Gastrocnemius medialis (tissue), 4 donors: Measurements from ENCODE around the gene SRPX2. TPM values are rescaled to one million over a fixed set of nuclear protein-coding genes. Genes with fewer than 3 reads are reported as not detected.

Experiments
- ATAC-seq, 2 donors: fragments of 150-250 bp; one replicate each; pipeline ENCODE4 v1.9.1; 2016
- DNase-seq, 2 donors: peaks; one replicate each; pipeline ENCODE4 v3.0.0-alpha.2; 2019
- H3K27ac ChIP-seq, 4 donors: fragments of 200-600 bp; sonication (generic); 1 replicate in 1 of 4; 2 replicates in 3 of 4; pipeline ENCODE4 v1.5.1; 2016 to 2018; ENCODE audit warnings: mild to moderate bottlenecking in 2 of 4, moderate library complexity in 1 of 4
- H3K27me3 ChIP-seq, 3 donors: fragments of 200-600 bp; sonication (generic) in 2 of 3; 1 replicate in 1 of 3; 2 replicates in 2 of 3; pipeline versions ENCODE4 v1.5.1 to v1.6.0; 2016 to 2019; ENCODE audit warnings: mild to moderate bottlenecking in 1 of 3, moderate library complexity in 1 of 3
- H3K36me3 ChIP-seq, 2 donors: fragments of 200-600 bp; sonication (generic) in 1 of 2; one replicate each; pipeline ENCODE4 v1.5.1; 2017 to 2018
- H3K4me1 ChIP-seq, 2 donors: fragments of 200-600 bp; sonication (generic) in 1 of 2; one replicate each; pipeline ENCODE4 v1.5.1; 2016 to 2017; ENCODE audit warnings: mild to moderate bottlenecking in 2 of 2
- H3K4me3 ChIP-seq, 4 donors: fragments of 200-600 bp; sonication (generic) in 3 of 4; 1 replicate in 1 of 4; 2 replicates in 3 of 4; pipeline ENCODE4 v1.5.1; 2016 to 2019; ENCODE audit warnings: mild to moderate bottlenecking in 2 of 4
- H3K9me3 ChIP-seq, 3 donors: fragments of 200-600 bp; sonication (generic) in 2 of 3; 1 replicate in 1 of 3; 2 replicates in 2 of 3; pipeline ENCODE4 v1.5.1; 2016 to 2019
- CTCF ChIP-seq, 5 experiments: fragments of 450-650 bp in 3 of 5; fragments of 200-600 bp in 2 of 5; sonication (generic) in 2 of 5; IDR thresholded peaks in 4 of 5; conservative IDR thresholded peaks in 1 of 5; 1 replicate in 4 of 5; 2 replicates in 1 of 5; pipeline ENCODE4 v1.5.1; 2016 to 2019; ENCODE audit warnings: antibody characterized with exemption in 5 of 5, mild to moderate bottlenecking in 3 of 5, moderate library complexity in 3 of 5
- POLR2A ChIP-seq, 2 donors: fragments of 450-650 bp; IDR thresholded peaks; one replicate each; pipeline ENCODE4 v1.6.1; 2017; ENCODE audit warnings: antibody characterized with exemption in 2 of 2, mild to moderate bottlenecking in 2 of 2, moderate library complexity in 2 of 2
- in situ Hi-C, 4 donors: fragments of 200-750 bp; cut with MboI; loops; one replicate each; pipeline versions ENCODE4 v1.15.0 to v1.8.0; 2017; ENCODE audit warnings: low sequenced_read_pairs in 4 of 4
- intact Hi-C: fragments of 100-400 bp; cut with DNase I; formaldehyde crosslinking; loops from one replicate; pipeline ENCODE4 v1.15.1; 2023; ENCODE audit warnings: low total_unique reads
- total RNA-seq, 4 donors: library from RNA; depleted of rRNA; stranded (reverse); fragments of >200 nt; gene quantifications; one replicate each; pipeline versions ENCODE4 v1.1.0 to v1.2.3, GENCODE V29; 2016

Gene SRPX2
- total RNA-seq, 4 donors from 2014 or later = 2.4 to 16.6 (median 15.2) TPM

GRCh38 chrX:100636321-100636991, 7.5 kb upstream of the SRPX2 start, which contains the start of gene TSPAN6:
TSPAN6 (minus strand) TSS chrX:100636806; CDS start chrX:100636694, 112 bp downstream.
- H3K27me3 ChIP-seq = no peaks in the 10 kb centered on the region
- intact Hi-C loops (no loop called here), in situ Hi-C loops (no loop called here)
- H3K4me1 ChIP-seq = no peaks in the 10 kb centered on the region
- TF ChIP-seq POLR2A (IDR thresholded peaks at IDR 0.05) = peak in 1 of 2 donors; percentile 32
- peak; percentile 8 to 49 (median 30) for TF ChIP-seq CTCF (IDR thresholded peaks at IDR 0.05 in 4 of 5, conservative IDR thresholded peaks at IDR 0.05 in 1 of 5)
- ATAC-seq = peak; percentile 97 to 99
- peak within 1 kb of the TSS; percentile 36 to 73 (median 62) for H3K27ac ChIP-seq
- peak; percentile 23 to 60 for DNase-seq
- H3K9me3 ChIP-seq = no peaks in the 10 kb centered on the region
- H3K4me3 ChIP-seq = peak within 1 kb of the TSS; percentile 58 to 69 (median 61)
- peaks cover 0 to 5% of the 10 kb centered on the region in 2 donors for H3K36me3 ChIP-seq

GRCh38 chrX:100642290-100642689, 1.7 kb upstream of the SRPX2 start:
- Histone ChIP-seq H3K36me3 (no peaks in the 10 kb centered on the region), H3K4me3 (no peak overlapping the region), H3K4me1 (no peaks in the 10 kb centered on the region), H3K27me3 (peaks cover 0 to 5% (median 0%) of the 10 kb centered on the region in 3 donors), H3K27ac (no peak overlapping the region), H3K9me3 (no peaks in the 10 kb centered on the region)
- in situ Hi-C loops (no loop called here), intact Hi-C loops (no loop called here)
- no peak for TF ChIP-seq CTCF (IDR thresholded peaks at IDR 0.05 in 4 of 5, conservative IDR thresholded peaks at IDR 0.05 in 1 of 5)
- TF ChIP-seq POLR2A (IDR thresholded peaks at IDR 0.05) = no peak
- no peak for DNase-seq
- no peak for ATAC-seq

- peaks cover 0 to 5% (median 0%) of the 10 kb centered on the region in 3 donors for H3K27me3 ChIP-seq
- TF ChIP-seq POLR2A (IDR thresholded peaks at IDR 0.05) = no peak
- TF ChIP-seq CTCF (IDR thresholded peaks at IDR 0.05 in 4 of 5, conservative IDR thresholded peaks at IDR 0.05 in 1 of 5) = no peak
Observed at GRCh38 chrX:100643212-100643611, 787 bp upstream of the SRPX2 start.

GRCh38 chrX:100645106-100645505, 1.1 kb downstream of the SRPX2 start:
- peak overlapping the region in 1 of 4 donors; percentile 25 for H3K4me3 ChIP-seq
- no peaks in the 10 kb centered on the region for H3K9me3 ChIP-seq
- H3K36me3 ChIP-seq = no peaks in the 10 kb centered on the region
- peaks cover 0 to 5% (median 0%) of the 10 kb centered on the region in 3 donors for H3K27me3 ChIP-seq
- intact Hi-C loops = no loop called here
- peak overlapping the region; percentile 25 to 75 (median 50) for H3K27ac ChIP-seq
- no peaks in the 10 kb centered on the region for H3K4me1 ChIP-seq
- DNase-seq (no peak), ATAC-seq (no peak)
- in situ Hi-C loops = no loop called here
- no peak for TF ChIP-seq CTCF (IDR thresholded peaks at IDR 0.05 in 4 of 5, conservative IDR thresholded peaks at IDR 0.05 in 1 of 5)

More at GRCh38 chrX:100643212-100643611, 787 bp upstream of the SRPX2 start:
- H3K9me3 ChIP-seq = no peaks in the 10 kb centered on the region
- peak overlapping the region in 2 of 4 donors; percentile 25 to 33 for H3K27ac ChIP-seq
- no peak overlapping the region for H3K4me3 ChIP-seq
- intact Hi-C loops = no loop called here
- DNase-seq = no peak
- no peak for ATAC-seq
- no peaks in the 10 kb centered on the region for H3K36me3 ChIP-seq
- in situ Hi-C loops = no loop called here
- H3K4me1 ChIP-seq = no peaks in the 10 kb centered on the region
